ENCODE measurements around the gene SERGEF. TPM values are rescaled to one million over a fixed set of nuclear protein-coding genes. Genes with fewer than 3 reads are reported as not detected.

The SERGEF gene
- total RNA-seq, 6 experiments from 2014 or later, result 8.4 to 19.5 (median 15.8) TPM

GRCh38 chr11:17923217-17923616 is 89.6 kb downstream of the SERGEF start:
- peaks cover 0 to 64% (median 3%) of the 10 kb centered on the region in 4 donors for H3K4me1 ChIP-seq
- no peak overlapping the region for H3K4me3 ChIP-seq
- H3K9me3 ChIP-seq, result no peaks in the 10 kb centered on the region
- DNase-seq, result no peak
- WGBS (ENCODE audit: insufficient coverage, low coverage, low lambda C conversion rate, missing lambda C conversion rate), result no CpG with 5 or more reads among the region's 3 CpGs
- no peaks in the 10 kb centered on the region for H3K36me3 ChIP-seq
- ATAC-seq, result no peak
- no peak overlapping the region for H3K27ac ChIP-seq
- no peak for TF ChIP-seq POLR2A (IDR thresholded peaks at IDR 0.05)
- intact Hi-C loops (cut with DNase I), result no loop called here
- no peaks in the 10 kb centered on the region for H3K27me3 ChIP-seq

DNA sequence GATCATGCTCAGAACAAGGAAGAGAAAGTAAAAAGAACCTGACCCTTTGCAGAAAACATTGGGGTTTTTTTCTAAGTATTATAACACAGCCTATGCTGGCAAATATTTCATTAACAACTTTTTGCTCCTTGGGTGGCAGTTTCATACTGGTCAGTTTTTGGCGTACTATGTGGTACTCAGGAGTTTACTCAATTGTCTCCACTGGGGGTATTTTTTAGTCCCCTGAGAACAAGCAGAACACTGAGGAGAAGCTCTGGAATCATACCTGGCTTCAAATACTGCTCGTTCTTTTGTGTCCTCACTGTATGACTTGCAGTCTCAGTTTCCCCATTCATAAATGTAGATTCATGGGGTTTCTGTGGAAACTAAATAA is 90.4 kb downstream of the SERGEF start:
- Histone ChIP-seq H3K4me1 (peaks cover 0 to 64% (median 3%) of the 10 kb centered on the region in 4 donors), H3K27me3 (no peaks in the 10 kb centered on the region), H3K4me3 (no peak overlapping the region), H3K9me3 (no peaks in the 10 kb centered on the region), H3K36me3 (no peaks in the 10 kb centered on the region), H3K27ac (peak overlapping the region in 1 of 3 donors; percentile 54)
- intact Hi-C loops (cut with DNase I), result no loop called here
- ATAC-seq, result peak in 1 of 4 donors; percentile 3
- 50% methylated on average over 2 of the region's 2 CpGs for WGBS (ENCODE audit: insufficient coverage, low coverage, low lambda C conversion rate, missing lambda C conversion rate)
- DNase-seq, result no peak
- TF ChIP-seq CTCF (IDR thresholded peaks at IDR 0.05) (no peak), POLR2A (IDR thresholded peaks at IDR 0.05) (no peak)

DNA sequence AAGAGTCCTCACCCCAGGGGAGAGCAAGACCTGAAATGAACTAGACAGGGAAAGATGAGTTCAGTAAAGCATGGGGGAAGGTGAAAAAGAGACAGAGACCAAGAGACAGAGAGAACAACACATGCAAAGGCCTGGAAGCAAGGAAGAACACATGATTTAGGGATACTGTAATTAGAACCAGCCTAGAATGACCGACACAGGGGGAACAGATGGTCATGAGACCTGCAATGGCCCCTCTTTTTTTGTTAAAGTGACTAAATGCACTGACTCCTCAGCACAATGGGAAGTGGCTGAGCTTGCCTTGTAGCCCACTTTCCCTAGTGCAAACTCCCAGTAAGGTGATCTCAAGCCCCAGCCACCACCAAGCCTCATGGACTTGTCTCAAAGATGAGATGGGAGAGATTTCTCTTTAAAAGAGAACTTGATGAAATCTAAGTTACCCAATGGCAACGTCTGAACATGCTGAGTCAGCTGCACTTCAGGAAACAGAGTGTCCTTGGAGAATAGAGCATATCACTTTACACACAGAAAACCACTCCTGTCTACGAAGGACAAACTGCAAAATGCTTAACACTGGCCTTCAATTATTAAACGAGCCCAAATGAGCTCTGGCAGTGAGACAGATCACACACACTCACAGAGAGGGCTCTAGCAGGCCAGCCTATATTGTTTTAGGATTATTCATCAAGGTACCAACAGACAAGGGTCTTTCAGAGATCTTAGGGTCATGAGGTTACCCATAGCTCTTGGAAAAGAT is 91.0 kb downstream of the SERGEF start:
- Histone ChIP-seq H3K4me3 (no peak overlapping the region), H3K27me3 (no peaks in the 10 kb centered on the region), H3K36me3 (no peaks in the 10 kb centered on the region), H3K9me3 (no peaks in the 10 kb centered on the region), H3K4me1 (peaks cover 0 to 60% (median 3%) of the 10 kb centered on the region in 4 donors), H3K27ac (peak overlapping the region in 1 of 3 donors; percentile 54)
- ATAC-seq, result peak in 3 of 4 donors; percentile 11 to 57 (median 32)
- 36% methylated on average over 4 of the region's 4 CpGs for WGBS (ENCODE audit: insufficient coverage, low coverage, low lambda C conversion rate, missing lambda C conversion rate)
- no peak for TF ChIP-seq POLR2A (IDR thresholded peaks at IDR 0.05)
- intact Hi-C loops (cut with DNase I), result no loop called here
- no peak for DNase-seq

DNA sequence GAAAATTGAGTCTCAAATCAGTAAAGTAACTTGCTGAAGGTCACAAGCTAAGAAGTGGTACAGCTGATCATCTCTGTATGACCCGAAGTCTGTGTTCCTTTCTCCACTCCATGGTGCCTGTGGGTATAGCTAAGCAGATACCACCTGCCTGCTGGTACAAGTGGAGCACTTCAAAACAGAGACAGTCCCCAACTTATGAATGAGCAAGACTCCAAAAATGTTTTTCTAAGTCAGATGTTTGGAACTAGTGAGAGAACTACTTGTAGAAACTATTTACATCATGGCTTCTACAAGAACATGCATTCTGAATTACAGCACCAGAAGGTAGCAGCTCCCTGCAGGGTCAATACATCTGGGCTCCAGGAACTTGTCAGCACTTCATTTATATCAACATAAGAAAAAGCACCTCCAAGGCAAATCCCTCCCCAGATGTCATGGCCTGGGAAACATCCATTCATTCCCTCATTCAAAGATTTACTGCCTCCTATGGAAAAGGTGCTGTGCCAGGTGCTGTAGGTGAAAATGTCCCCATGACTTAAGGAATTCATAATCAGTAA is 94.7 kb downstream of the SERGEF start:
- DNase-seq (no peak), ATAC-seq (no peak)
- no peak for TF ChIP-seq CTCF (IDR thresholded peaks at IDR 0.05)
- no peak for TF ChIP-seq POLR2A (IDR thresholded peaks at IDR 0.05)
- Histone ChIP-seq H3K9me3 (no peaks in the 10 kb centered on the region), H3K4me3 (no peak overlapping the region), H3K27ac (no peak overlapping the region), H3K36me3 (no peaks in the 10 kb centered on the region), H3K4me1 (peaks cover 0 to 29% (median 0%) of the 10 kb centered on the region in 4 donors), H3K27me3 (no peaks in the 10 kb centered on the region)
- WGBS (ENCODE audit: insufficient coverage, low coverage, low lambda C conversion rate, missing lambda C conversion rate), result 75% methylated on average over 1 of the region's 1 CpG
- intact Hi-C loops (cut with DNase I), result no loop called here

DNA sequence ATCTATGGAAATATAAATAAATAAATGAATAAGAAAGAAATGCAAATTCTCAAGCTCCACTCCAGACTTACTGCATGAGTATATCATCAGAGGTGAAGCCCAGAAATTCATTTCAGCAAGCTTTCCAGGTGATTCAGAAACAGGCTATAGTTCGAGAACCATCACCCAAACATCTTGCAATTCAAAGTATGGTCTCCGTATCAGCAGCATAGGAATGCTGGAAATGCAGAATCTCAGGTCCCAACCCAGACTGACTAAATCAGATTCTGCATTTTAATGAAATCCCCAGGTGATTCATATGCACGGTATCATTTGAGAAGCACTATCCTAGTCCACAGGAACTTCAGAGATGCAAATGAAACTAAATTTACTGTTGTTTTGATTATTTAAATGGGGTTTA is 95.3 kb downstream of the SERGEF start:
- H3K27me3 ChIP-seq, result no peaks in the 10 kb centered on the region
- H3K4me3 ChIP-seq, result no peak overlapping the region
- no peak for TF ChIP-seq CTCF (IDR thresholded peaks at IDR 0.05)
- TF ChIP-seq POLR2A (IDR thresholded peaks at IDR 0.05), result no peak
- DNase-seq (no peak), ATAC-seq (no peak)
- no peak overlapping the region for H3K27ac ChIP-seq
- H3K9me3 ChIP-seq, result no peaks in the 10 kb centered on the region
- peaks cover 0 to 23% (median 0%) of the 10 kb centered on the region in 4 donors for H3K4me1 ChIP-seq
- intact Hi-C loops (cut with DNase I), result no loop called here
- no peaks in the 10 kb centered on the region for H3K36me3 ChIP-seq
- 95% methylated on average over 3 of the region's 3 CpGs for WGBS (ENCODE audit: insufficient coverage, low coverage, low lambda C conversion rate, missing lambda C conversion rate)
